T-helper 2 cell treated with Interferon-gamma antibody and Interleukin-4, amounts not matched to agents 5 μg/mL and 100 μg/mL, for 36 hours (primary cell): ENCODE results near the gene SCGB1C1.
"Not testable (repeated sequence)": the region's sequence is repeated elsewhere in the genome, so short reads cannot be mapped to it uniquely, and the experiment has no call there.

Source experiments
- DNase-seq: peaks from one replicate; pipeline ENCODE4 v3.0.0; 2021; ENCODE audit warnings: low spot score
- H3K27ac Mint-ChIP-seq: one replicate; pipeline ENCODE4 v1.8.0; 2021; ENCODE audit warnings: mild to moderate bottlenecking, mixed read lengths
- H3K27me3 Mint-ChIP-seq: one replicate; pipeline ENCODE4 v1.8.0; 2021; ENCODE audit warnings: low read depth, mixed read lengths
- H3K36me3 Mint-ChIP-seq: one replicate; pipeline ENCODE4 v1.8.0; 2021; ENCODE audit warnings: low read depth, mixed read lengths
- H3K4me1 Mint-ChIP-seq: one replicate; pipeline ENCODE4 v1.8.0; 2021; ENCODE audit warnings: low read depth, mixed read lengths
- H3K4me3 Mint-ChIP-seq: one replicate; pipeline ENCODE4 v1.8.0; 2022; ENCODE audit warnings: mild to moderate bottlenecking, moderate library complexity, mixed read lengths
- H3K9me3 Mint-ChIP-seq: one replicate; pipeline ENCODE4 v1.8.0; 2021; ENCODE audit warnings: mixed read lengths

Gene SCGB1C1

DNA sequence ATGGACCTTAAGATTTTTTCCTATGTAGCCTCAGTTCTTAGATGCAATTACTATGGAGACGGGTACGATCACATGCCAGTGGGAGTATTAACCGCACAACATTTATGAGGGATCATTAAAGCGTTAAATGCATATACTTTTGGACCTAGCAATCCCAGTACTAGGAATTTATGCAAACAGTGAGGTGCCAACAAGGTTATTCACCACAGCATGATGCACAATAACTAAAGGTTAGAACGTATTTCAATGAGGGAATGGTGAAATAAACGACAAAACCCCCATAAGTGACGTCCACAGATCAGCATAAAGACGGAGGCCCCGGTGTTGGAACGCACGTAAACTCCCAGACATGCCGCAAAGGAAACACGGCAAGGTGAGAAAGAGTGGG, 42.7 kb downstream of the SCGB1C1 start:
- Mint-ChIP-seq H3K27ac (peak overlapping the region; percentile 85), H3K27me3 (no peaks in the 10 kb centered on the region), H3K36me3 (peaks cover 9% of the 10 kb centered on the region), H3K4me3 (peak overlapping the region; percentile 90), H3K9me3 (no peaks in the 10 kb centered on the region), H3K4me1 (peaks cover 31% of the 10 kb centered on the region)
- no peak for DNase-seq

DNA sequence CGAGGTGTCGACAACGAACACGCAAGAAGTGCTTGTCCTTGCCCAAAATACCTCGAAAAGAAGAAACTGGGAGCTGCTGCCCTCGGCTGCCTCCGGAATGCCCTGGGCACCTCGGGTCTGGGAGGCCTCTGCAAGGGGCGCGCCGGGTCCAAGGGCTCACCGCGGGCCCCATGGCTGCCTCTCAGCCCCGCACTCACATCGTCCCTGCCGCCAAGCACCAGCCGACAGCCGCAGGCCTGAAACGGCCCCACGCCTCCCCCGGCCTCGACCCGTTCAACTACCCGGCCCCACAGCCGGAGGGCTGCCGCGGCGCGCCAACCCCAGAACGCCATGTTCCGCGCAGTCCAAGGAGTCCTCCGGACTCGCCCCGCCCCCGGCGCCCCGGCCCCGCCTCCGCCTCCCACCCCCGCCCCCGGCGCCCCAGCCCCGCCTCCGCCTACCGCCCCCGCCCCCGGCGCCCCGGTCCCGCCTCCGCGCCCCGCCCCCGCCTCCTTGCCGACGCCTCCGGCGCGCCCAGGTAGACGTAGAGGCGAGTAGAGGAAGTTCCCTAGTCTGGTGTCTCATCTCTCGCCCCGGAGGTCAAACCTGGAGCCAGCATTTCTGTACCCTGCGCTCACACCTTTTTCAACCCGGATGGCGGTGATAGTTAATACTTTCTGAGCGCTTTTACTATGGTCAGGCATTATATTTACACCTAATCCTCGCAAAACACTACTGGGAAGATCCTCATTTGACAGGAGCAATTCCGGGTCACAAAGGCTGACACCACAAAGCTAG, 43.3 kb downstream of the SCGB1C1 start, which contains the start of gene SIRT3:
Gene SIRT3, minus strand, starts transcription at position 346 of the 777 bp plus-strand sequence. Its CDS starts 14 bp downstream, at position 332.
- no peaks in the 10 kb centered on the region for H3K9me3 Mint-ChIP-seq
- no peaks in the 10 kb centered on the region for H3K27me3 Mint-ChIP-seq
- peak within 1 kb of the TSS; percentile 99 for H3K27ac Mint-ChIP-seq
- peak within 1 kb of the TSS; percentile 98 for H3K4me3 Mint-ChIP-seq
- H3K4me1 Mint-ChIP-seq: peaks cover 32% of the 10 kb centered on the region
- DNase-seq: peak; percentile 77
- peaks cover 11% of the 10 kb centered on the region for H3K36me3 Mint-ChIP-seq

DNA sequence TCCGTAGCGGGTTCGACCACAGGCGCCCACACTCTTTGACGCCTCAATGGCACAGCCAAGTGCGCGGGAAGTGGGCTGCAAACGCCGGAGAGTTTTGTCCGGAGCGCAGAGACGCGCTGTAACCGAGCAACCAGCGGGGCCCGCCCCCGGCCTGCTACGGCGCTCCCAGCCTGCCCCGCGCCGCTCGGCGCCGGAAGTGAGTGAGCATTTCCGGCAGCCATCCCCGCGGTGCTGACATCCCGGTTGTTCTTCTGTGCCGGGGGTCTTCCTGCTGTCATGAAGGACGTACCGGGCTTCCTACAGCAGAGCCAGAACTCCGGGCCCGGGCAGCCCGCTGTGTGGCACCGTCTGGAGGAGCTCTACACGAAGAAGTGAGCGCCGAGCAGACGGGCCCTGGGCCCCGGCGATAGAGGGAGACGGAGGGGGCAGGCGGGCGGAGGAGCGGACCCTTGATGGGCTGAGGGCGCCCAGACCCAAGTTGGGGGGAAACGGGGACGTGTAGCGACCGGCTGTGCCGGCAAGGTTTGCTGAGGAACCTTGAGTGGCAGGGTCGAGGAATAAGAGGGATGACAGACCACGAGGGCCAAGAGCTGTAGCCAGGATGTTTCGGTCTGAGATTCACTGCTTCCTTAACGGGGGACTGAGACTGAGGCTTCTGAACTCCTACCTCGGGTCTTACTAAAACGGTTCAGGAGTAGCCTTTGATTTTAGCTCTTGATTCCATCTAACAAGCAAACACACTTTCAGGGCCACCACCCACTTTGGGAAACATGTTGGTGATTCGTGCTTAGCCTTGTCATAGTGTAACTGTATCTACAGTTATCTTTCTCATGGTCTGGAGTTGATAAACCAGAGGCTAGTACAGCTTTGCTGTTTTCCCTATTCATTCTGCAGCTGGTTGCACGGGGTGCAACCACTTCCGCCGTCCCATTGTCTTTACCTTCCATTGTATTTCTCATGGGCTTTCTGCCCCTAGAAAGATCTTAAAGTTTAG, 44.2 kb downstream of the SCGB1C1 start, which contains the start of gene PSMD13:
Gene PSMD13, plus strand, starts transcription at position 203 of the 994 bp plus-strand sequence. Its CDS starts 74 bp downstream, at position 277.
- Mint-ChIP-seq H3K36me3 (peaks cover 20% of the 10 kb centered on the region), H3K4me1 (peaks cover 39% of the 10 kb centered on the region), H3K9me3 (no peaks in the 10 kb centered on the region), H3K4me3 (peak within 1 kb of the TSS; percentile 98), H3K27me3 (no peaks in the 10 kb centered on the region), H3K27ac (peak within 1 kb of the TSS; percentile 99)
- peak; percentile 92 for DNase-seq

DNA sequence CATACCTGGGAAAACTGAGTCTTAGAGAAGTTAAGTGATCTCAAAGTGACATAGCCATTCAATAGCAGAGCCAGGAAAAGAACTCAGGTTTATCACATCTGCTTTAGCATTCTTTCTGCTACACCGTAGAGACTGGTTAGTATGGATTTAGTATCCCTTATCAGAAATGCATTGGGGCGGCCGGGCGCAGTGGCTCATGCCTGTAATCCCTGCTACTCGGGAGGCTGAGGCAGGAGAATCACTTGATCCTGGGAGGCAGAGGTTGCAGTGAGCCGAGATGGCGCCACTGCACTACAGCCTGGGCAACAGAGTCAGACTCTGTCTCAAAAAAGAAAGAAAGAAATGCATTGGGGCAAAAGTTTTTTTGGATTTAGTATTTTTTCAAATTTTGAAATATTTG, 45.5 kb downstream of the SCGB1C1 start:
- Mint-ChIP-seq H3K36me3 (peaks cover 28% of the 10 kb centered on the region), H3K4me3 (peak overlapping the region; percentile 98), H3K4me1 (peaks cover 44% of the 10 kb centered on the region)
- H3K27me3 Mint-ChIP-seq, H3K27ac Mint-ChIP-seq, H3K9me3 Mint-ChIP-seq, DNase-seq: not testable (repeated sequence)

DNA sequence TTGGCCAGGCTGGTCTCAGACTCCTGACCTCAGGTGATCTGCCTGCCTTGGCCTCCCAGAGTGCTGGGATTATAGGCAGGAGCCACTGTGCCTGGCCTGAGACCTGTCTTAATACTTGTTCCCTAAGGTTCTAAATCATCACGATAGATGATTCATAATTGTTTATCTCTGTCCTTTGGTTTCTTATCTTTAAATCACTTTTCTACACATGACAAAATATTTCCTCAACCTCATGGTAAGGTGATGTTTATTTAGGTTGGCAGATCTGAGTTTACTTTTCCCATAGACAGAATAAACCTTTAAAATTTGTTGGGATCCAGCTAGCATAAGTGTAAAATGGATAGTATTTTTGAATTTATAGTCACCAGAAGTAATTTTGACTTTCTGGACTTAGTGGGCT, 47.4 kb downstream of the SCGB1C1 start:
- H3K36me3 Mint-ChIP-seq: peaks cover 42% of the 10 kb centered on the region
- H3K9me3 Mint-ChIP-seq: no peaks in the 10 kb centered on the region
- H3K4me3 Mint-ChIP-seq: no peak overlapping the region
- no peak for DNase-seq
- H3K27ac Mint-ChIP-seq: no peak overlapping the region
- H3K4me1 Mint-ChIP-seq: peaks cover 41% of the 10 kb centered on the region
- no peaks in the 10 kb centered on the region for H3K27me3 Mint-ChIP-seq

DNA sequence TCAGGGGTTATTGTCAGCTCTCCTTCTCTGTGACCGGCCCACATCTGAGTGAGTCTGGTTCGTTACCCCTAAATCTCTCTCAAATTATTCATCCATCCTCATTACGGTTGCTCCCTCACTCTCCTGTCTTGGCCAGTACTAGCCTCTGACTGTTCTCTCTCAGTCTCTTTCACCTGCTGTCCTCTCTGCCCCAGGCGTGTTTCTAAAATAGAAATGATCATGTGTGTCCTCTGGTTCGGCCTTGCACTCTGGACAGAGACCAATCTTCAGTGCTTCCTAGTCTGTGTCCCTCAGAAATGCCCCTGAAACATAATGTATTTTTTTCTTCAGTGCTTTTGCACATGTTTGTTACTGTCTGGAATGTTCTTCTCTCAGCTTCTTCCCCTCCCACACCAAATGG, 48.8 kb downstream of the SCGB1C1 start:
- no peak overlapping the region for H3K4me3 Mint-ChIP-seq
- H3K9me3 Mint-ChIP-seq: no peaks in the 10 kb centered on the region
- no peaks in the 10 kb centered on the region for H3K27me3 Mint-ChIP-seq
- H3K27ac Mint-ChIP-seq: peak overlapping the region; percentile 15
- peaks cover 35% of the 10 kb centered on the region for H3K4me1 Mint-ChIP-seq
- DNase-seq: no peak
- peaks cover 52% of the 10 kb centered on the region for H3K36me3 Mint-ChIP-seq
